ENCODE measurements around the gene TMEM18.
A peak's percentile ranks its signal among the peaks of the same experiment; 100 is the strongest.

TMEM18 gene

GRCh38 chr2:650343-651310 lies 26.6 kb downstream of the TMEM18 start:
- DNase-seq: no peak

GRCh38 chr2:649426-650342 lies 27.5 kb downstream of the TMEM18 start:
- no peak for DNase-seq

- no peak for DNase-seq
Observed at GRCh38 chr2:648476-649424, 28.5 kb downstream of the TMEM18 start.

GRCh38 chr2:647691-648231 lies 29.4 kb downstream of the TMEM18 start:
- DNase-seq: no peak

- DNase-seq: no peak
Observed at GRCh38 chr2:647003-647560, 30.1 kb downstream of the TMEM18 start.

- no peak for DNase-seq
Observed at GRCh38 chr2:644871-645270, 32.3 kb downstream of the TMEM18 start.

- no peak for DNase-seq
Observed at GRCh38 chr2:643761-644160, 33.4 kb downstream of the TMEM18 start.

- DNase-seq: no peak
Observed at GRCh38 chr2:643334-643733, 33.9 kb downstream of the TMEM18 start.

- no peak for DNase-seq
Observed at GRCh38 chr2:641872-642815, 35.1 kb downstream of the TMEM18 start.

- no peak for DNase-seq
Observed at GRCh38 chr2:641164-641871, 35.9 kb downstream of the TMEM18 start.

- DNase-seq: no peak
Observed at GRCh38 chr2:639703-640102, 37.5 kb downstream of the TMEM18 start.

GRCh38 chr2:637804-638203 lies 39.4 kb downstream of the TMEM18 start:
- no peak for DNase-seq

GRCh38 chr2:637406-637776 lies 39.8 kb downstream of the TMEM18 start:
- no peak for DNase-seq

- peak; percentile 83 for DNase-seq
Observed at GRCh38 chr2:636641-637405, 40.4 kb downstream of the TMEM18 start.

- DNase-seq: no peak
Observed at GRCh38 chr2:635687-636621, 41.3 kb downstream of the TMEM18 start.

GRCh38 chr2:634636-635388 lies 42.4 kb downstream of the TMEM18 start:
- DNase-seq: no peak

GRCh38 chr2:634041-634440 lies 43.2 kb downstream of the TMEM18 start:
- DNase-seq: no peak
